Right ventricle myocardium inferior (tissue), 1 donor: ENCODE results near the gene SLC3A2. TPM values are rescaled to one million over a fixed set of nuclear protein-coding genes. Genes with fewer than 3 reads are reported as not detected.
"Not testable (repeated sequence)": the region's sequence is repeated elsewhere in the genome, so short reads cannot be mapped to it uniquely, and the experiment has no call there.

Experiments used
- ATAC-seq: fragments of 200-7000 bp; cut with Tn5 transposase; one replicate; pipeline ENCODE4 v1.9.1; 2020; ENCODE audit warnings: mild to moderate bottlenecking, moderate library complexity
- DNase-seq: peaks from one replicate; pipeline ENCODE4 v3.0.0; 2021; ENCODE audit errors: missing footprints
- intact Hi-C: fragments of 100-400 bp; cut with DNase I; formaldehyde crosslinking; loops from one replicate; pipeline ENCODE4 v1.11.0; 2022
- total RNA-seq: library from RNA; stranded (reverse); fragmentation: NEBNext Ultra II Directional; extraction: Animal tissue kit (Norgen Biotek cat#: 25700); gene quantifications from one replicate; pipeline ENCODE4 v1.2.1, GENCODE V29; 2021
- donor health status: DM: no; HTN: yes; CAD: no; lungs with severe emphysema.

Gene SLC3A2
- total RNA-seq, 1 donor from 2014 or later, result 39.7 TPM

DNA sequence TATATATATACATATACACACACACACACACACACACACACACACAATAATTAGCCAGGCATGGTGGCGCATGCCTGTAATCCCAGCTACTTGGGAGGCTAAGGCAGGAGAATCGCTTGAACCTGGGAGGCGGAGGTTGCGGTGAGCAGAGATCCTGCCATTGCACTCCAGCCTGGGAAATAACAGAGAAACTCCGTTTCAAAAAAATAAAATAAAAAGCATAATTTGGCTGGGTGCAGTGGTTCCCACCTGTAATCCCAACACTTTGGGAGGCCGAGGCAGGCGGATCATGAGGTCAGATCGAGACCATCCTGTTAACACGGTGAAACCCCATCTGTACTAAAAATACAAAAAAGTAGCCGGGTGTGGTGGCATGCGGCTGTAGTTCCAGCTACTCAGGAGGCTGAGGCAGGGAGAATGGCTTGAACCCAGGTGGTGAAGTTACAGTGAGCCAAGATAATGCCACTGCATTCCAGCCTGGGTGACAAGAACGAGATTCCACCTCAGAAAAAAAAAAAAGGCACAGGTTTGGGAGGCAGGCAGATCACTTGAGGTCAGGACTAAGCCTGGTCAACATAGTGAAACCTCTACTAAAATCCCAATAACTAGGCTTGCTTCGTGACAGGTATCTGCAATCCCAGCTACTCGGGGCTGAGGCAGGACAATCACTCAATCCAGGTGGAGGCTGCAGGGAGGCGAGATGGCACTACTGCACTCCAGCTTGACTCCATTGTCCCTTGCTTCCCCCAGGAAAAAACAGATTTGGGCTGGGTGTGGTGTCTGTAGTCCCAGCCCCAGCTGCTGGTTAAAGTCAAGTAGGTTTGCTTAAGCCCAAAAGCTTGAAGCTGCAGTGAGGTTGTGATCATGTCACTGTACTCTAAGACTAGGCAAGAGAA, 29.5 kb upstream of the SLC3A2 start:
- intact Hi-C loops, result no loop called here
- DNase-seq (no peak), ATAC-seq (no peak)

GRCh38 chr11:62851807-62852522, 28.7 kb upstream of the SLC3A2 start:
- ATAC-seq, result no peak
- intact Hi-C loops, result no loop called here
- DNase-seq, result no peak

- intact Hi-C loops, result no loop called here
- ATAC-seq, result no peak
- no peak for DNase-seq
Measured at GRCh38 chr11:62852523-62853188, 28.0 kb upstream of the SLC3A2 start.

DNA sequence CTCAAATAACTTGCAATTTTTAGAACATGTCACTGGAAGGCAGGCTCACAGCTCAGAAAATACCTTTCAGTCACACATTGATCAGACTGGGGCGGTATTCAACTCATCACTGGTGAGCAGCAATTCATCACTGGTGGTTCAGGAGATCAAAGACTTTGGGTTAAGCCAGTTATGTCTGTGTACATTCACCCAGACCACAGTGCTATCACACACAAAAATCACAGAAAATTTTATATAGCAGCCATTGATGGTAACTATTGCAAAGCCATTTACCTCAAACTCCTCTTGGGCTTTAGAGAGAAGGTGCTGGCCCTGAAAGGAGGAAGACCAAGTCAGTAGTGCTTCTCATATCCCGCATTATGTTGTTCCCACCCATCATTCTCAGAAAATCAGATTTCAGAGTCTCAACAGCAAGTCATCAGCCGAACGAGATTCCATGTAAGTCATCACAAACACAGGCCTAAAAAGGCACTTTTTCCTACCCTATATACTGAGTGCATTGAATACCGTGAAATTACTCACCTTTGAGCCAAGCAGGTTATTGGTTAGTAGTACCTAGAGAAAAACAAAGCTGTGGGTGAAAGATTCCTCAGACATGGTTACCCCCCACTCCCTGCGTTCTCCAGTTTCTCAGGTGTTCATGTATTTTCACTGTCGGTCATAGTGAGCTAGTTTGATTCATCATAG, 27.3 kb upstream of the SLC3A2 start:
- ATAC-seq, result no peak
- intact Hi-C loops, result no loop called here
- no peak for DNase-seq

DNA sequence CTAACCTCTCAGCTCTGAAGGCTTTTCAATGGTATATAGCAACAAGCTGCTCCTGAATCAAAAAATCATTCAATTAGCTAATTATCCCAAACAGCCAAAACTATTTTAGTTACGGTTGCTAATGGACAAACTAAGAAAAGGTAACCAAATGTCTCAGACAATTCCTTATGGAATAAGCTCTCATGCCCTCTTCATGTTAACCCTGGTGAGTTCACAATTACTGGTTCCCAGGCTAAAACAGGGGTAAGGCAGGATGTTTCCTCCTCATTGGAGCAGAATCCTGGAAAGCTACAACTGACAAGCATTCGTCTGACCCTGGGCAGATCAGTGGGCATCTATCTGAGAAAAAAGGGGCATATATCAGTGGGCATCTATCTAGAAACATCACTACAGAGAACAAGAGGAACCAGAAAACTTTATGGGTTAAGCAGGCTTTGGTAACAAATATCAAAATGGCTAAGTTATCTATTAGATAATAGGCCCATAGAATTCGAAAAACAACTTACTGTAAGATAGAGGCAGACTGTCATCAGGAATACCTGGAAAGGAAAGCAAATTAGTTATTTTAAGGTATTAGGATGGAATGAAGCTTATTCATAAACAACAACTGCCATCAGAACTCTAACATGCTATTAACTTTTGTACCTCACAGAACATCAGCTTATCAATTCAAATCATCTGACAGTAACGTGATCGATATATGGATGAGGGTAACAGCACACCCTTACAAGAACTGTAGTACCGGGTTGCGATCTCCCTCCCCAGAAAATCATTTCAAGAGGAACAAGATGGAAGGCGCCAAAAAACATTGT, 26.5 kb upstream of the SLC3A2 start:
- ATAC-seq (no peak), DNase-seq (no peak)
- intact Hi-C loops, result no loop called here

DNA sequence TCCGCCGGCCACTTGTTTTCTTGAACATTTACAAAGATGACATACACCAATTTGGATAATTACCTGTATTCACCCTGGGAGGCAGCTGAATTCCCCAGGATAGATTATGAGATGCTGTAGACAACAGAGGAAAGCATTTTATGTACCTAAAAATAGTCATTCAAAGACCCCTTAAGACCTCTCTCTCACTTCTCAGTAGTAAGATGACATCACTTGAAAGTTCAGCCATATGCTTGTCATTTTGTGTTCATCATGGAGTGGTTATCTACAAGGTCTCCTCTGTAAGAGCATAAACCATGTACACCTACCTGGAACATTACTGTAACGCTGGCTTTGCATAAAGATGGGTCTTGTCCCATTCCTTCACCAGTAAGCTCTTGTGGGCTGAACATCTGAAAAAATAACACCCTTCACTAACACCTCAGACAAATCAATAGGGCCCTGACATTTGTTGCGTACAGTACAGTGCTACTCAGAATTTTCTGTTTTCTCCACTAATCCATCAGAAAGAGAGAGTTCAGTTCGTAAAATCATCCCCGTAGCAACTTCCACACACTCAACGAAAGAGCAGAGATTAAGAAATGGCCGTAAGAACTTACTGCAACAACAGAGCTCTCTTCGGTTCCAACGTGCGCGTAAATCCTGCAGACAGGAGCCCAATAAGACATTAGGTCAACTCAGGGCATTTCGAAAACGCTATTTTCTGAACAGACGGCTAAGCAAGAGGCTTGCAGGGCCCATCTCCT, 25.7 kb upstream of the SLC3A2 start:
- ATAC-seq, result no peak
- DNase-seq, result no peak
- intact Hi-C loops, result loop anchor here (5.0 kb wide), 1 partner anchor 128 kb away; the partner anchor contains the start of genes HNRNPUL2 and TTC9C

GRCh38 chr11:62855571-62856332, 24.9 kb upstream of the SLC3A2 start:
- DNase-seq (peak; percentile 96), ATAC-seq (peak; percentile 99)
- intact Hi-C loops, result loop anchor here (5.0 kb wide), 1 partner anchor 128 kb away; the partner anchor contains the start of genes HNRNPUL2 and TTC9C

DNA sequence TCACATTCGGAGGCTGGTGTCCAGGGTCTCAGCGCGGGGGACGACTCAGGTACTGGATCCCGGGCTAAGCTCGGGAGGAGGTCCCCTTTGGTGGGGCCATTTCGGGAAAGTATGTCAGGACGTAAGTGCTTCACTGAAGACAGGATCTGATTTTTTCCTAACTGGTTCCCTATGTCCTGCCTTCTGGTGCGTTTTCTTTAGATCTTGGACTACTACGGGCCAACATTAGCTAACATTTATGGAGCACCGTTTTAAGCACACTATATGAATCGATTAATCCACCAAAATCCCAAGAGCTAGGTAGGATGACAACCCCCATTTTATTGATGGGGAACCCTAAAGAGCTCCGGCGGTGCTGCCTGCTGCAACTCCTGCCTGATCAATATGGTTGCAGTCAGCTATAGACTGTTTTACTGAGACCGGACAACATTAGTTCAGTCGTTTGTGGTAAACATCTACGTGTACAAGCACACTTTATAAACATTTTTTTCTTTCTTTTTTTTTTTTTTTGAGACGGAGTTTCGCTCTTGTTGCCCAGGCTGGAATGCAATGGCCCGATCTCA, 24.3 kb upstream of the SLC3A2 start:
- ATAC-seq, result no peak

DNA sequence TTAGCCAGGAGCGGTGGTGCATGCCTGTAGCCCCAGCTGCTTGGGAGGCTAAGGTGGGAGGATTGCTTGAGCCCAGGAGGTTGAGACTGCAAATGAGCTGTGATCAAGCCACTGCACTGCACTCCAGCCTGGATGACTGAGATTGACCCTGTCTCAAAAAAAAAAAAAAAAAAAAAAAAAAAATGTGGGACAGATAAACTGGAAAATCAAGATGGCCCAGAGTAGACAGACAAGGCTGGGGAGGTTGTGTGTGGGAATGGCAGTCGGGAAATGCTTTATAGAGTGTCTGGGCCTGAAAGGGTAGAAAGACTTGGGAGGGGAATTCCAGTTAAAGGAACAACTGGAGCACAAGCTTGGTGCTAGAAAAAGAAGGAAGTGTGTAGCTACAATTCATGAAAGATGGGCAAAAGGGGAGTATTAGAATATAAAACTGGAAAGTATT, 23.1 kb upstream of the SLC3A2 start:
- no peak for DNase-seq
- no peak for ATAC-seq
- intact Hi-C loops, result loop anchor here (5.0 kb wide), 1 partner anchor 130 kb away; the partner anchor contains the start of genes HNRNPUL2 and TTC9C

More for the DNA sequence above, 24.3 kb upstream of the SLC3A2 start:
- intact Hi-C loops, result loop anchor here (5.0 kb wide), 1 partner anchor 129 kb away; the partner anchor contains the start of genes HNRNPUL2 and TTC9C
- no peak for DNase-seq

DNA sequence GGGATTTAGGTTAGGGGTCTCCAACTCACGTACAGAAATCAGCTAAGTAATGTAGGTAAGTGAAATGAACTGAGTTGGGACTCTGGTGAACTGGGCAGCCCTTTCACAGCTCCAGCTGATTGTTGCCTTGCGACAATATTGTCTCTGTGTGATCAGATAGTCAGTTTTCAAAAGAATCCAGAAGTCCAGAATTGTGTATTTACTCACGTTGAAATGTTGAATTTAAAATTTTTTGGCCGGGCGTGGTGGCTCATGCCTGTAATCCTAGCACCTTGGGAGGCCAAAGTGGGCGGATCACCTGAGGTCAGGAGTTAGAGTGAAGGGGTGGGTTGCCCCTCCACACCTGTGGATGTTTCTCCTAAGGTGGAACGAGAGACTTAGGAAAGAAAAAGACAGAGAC, 22.5 kb upstream of the SLC3A2 start:
- no peak for DNase-seq
- ATAC-seq, result no peak
- intact Hi-C loops, result loop anchor here (5.0 kb wide), 1 partner anchor 131 kb away; the partner anchor contains the start of genes HNRNPUL2 and TTC9C

DNA sequence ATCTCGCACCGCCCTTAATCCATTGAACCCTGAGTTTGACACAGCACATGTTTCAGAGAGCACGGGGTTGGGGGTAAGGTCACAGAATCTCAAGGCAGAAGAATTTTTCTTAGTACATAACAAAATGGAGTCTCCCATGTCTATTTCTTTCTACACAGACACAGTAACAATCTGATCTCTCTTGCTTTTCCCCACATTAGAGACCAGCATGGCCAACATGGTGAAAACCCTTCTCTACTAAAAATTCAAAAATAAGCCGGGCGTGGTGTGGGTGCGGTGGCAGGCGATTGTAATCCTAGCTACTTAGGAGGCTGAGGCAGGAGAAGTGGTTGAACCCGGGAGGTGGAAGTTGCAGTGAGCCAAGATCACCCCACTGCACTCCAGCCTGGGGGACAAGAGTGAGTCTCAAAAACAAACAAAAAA, 21.4 kb upstream of the SLC3A2 start:
- intact Hi-C loops, result loop anchor here (5.0 kb wide), 1 partner anchor 132 kb away; the partner anchor contains the start of genes HNRNPUL2 and TTC9C
- not testable (repeated sequence) for DNase-seq, ATAC-seq

- intact Hi-C loops, result loop anchor here (10.0 kb wide), 1 partner anchor 466 kb away; no protein-coding TSS in a partner anchor
- ATAC-seq, result no peak
- no peak for DNase-seq
Measured at GRCh38 chr11:62860835-62861563, 19.7 kb upstream of the SLC3A2 start.

DNA sequence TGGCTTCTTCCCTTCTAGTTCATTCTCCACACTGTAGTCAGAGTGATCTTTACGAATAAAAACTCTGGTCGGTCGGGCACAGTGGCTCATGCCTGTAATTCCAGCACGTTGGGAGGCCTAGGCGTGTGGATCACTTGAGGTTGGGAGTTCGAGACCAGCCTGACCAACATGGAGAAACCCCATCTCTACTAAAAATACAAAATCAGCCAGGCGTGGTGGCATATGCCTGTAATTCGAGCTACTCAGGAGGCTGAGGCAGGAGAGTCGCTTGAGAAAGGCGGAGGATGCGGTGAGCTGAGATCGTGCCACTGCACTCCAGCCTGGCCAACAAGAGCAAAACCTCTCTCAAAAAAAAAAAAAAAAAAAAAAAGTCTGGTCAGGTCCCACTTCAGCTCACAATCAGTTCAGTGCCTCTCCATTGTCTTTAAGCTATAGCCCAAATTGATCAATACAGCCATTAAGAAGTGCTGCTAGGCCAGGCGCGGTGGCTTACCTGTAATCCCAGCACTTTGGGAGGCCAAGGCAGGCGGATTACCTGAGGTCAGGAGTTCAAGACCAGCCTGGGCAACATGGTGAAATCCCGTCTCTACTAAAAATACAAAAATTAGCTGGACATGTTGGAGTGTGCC, 19.0 kb upstream of the SLC3A2 start:
- ATAC-seq, DNase-seq: not testable (repeated sequence)
- intact Hi-C loops, result loop anchor here (1.0 to 10.0 kb wide), 2 partner anchors 75 to 467 kb away; no protein-coding TSS in a partner anchor

DNA sequence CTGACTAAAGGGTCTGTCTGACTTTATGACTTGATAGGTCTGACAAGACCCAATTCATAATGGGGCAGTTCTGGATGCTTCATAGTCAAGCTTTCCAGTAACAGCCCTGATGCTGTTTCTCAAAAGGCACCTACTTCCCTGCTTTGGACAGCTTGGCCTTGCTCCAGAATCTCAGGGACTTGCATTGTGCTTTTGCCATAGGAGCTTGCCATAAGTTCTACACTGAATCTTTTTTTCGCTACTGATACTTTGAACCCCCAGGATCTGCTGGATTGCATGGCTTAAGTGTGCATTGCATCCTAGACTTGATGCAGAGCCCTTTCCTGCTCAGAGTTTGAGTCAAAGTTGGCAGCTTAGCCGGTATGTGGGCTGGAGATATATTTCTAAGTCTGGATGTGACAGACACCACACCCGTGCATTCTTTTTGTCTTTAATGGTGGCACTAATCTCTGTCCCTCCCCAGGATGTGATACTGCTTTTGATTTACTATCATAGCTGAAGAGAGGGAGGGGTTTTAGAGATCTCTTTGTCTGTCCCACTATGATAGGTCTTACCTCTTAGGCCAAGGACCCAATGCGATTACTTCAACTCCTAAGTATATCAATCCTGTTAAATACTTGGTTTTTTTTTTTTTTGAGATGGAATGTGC, 16.9 kb upstream of the SLC3A2 start:
- intact Hi-C loops, result loop anchor here (10.0 kb wide), 1 partner anchor 469 kb away; no protein-coding TSS in a partner anchor
- DNase-seq, result no peak
- ATAC-seq, result no peak
